WTC11 (cell line): ENCODE measurements around the gene AVEN. TPM values are rescaled to one million over a fixed set of nuclear protein-coding genes. Genes with fewer than 3 reads are reported as not detected.
"Not testable (repeated sequence)": the region's sequence is repeated elsewhere in the genome, so short reads cannot be mapped to it uniquely, and the experiment has no call there.

Source experiments
- ATAC-seq: fragments of 200-7000 bp; cut with Tn5 transposase; 2 replicates; pipeline ENCODE4 v1.10.0; 2021; ENCODE audit warnings: mild to moderate bottlenecking, moderate library complexity
- CTCF ChIA-PET: fragments of 300-600 bp; sonication (Branson Sonifier 250); formaldehyde crosslinking; loops from one replicate; lab custom pipeline; 2021; ENCODE audit warnings: antibody characterized with exemption; lab: Charles Lee
- POLR2A ChIA-PET: fragments of 350-600 bp; sonication (Branson Sonifier 250); formaldehyde crosslinking; loops from one replicate; lab custom pipeline; 2021; ENCODE audit warnings: antibody characterized with exemption; lab: Charles Lee
- DNase-seq: peaks from one replicate; pipeline ENCODE4 v3.0.0; 2021; ENCODE audit warnings: low spot score
- H3K27ac Mint-ChIP-seq: 2 replicates; pipeline ENCODE4 v1.8.0; 2021; ENCODE audit warnings: mixed read lengths
- H3K27me3 Mint-ChIP-seq: 2 replicates; pipeline ENCODE4 v1.8.0; 2021; ENCODE audit warnings: low read depth, mild to moderate bottlenecking, moderate library complexity, mixed read lengths
- H3K36me3 Mint-ChIP-seq: 2 replicates; pipeline ENCODE4 v1.8.0; 2021; ENCODE audit warnings: mixed read lengths
- H3K4me1 Mint-ChIP-seq: 2 replicates; pipeline ENCODE4 v1.8.0; 2022; ENCODE audit warnings: mixed read lengths
- H3K4me3 Mint-ChIP-seq: 2 replicates; pipeline ENCODE4 v1.8.0; 2021; ENCODE audit warnings: mild to moderate bottlenecking, moderate library complexity, mixed read lengths
- H3K9me3 Mint-ChIP-seq: 2 replicates; pipeline ENCODE4 v1.8.0; 2021; ENCODE audit warnings: mixed read lengths
- ATF1 ChIP-seq: sonication (generic); formaldehyde crosslinking; IDR thresholded peaks from 2 replicates; pipeline ENCODE4 v1.8.1; 2023; ENCODE audit warnings: mild to moderate bottlenecking, moderate library complexity, missing genetic modification reagents
- FOXK1 ChIP-seq: sonication (generic); formaldehyde crosslinking; IDR thresholded peaks from 2 replicates; pipeline ENCODE4 v1.8.0; 2022; ENCODE audit warnings: mild to moderate bottlenecking, moderate library complexity, missing genetic modification reagents
- total RNA-seq: library from RNA; stranded (reverse); gene quantifications from 3 replicates; pipeline ENCODE4 v1.2.3, GENCODE V29; 2021

AVEN gene
- total RNA-seq, 1 experiment from 2014 or later = 12.4 TPM

DNA sequence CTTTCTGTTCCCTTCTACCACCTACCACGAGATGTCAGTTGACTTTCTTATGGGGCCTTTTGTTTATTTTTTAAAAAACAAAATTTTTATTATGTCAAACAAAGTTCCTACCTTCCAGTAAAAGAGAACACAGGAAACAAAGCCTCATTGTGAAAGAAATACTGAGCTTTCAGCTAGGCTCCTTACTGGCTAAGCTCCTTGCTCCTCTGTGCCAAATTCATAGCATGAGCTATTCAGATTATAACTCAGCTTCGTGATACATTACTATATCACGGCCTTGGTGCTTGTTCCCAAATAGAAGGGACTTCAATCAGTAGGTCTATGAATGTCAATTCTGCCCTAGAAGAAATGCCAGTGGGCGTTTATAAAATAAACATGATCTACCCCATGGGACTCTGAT is 216.5 kb downstream of the AVEN start (continued):
- TF ChIP-seq ATF1 (CRISPR knock-in tag) = no peak
- no peak for TF ChIP-seq FOXK1

DNA sequence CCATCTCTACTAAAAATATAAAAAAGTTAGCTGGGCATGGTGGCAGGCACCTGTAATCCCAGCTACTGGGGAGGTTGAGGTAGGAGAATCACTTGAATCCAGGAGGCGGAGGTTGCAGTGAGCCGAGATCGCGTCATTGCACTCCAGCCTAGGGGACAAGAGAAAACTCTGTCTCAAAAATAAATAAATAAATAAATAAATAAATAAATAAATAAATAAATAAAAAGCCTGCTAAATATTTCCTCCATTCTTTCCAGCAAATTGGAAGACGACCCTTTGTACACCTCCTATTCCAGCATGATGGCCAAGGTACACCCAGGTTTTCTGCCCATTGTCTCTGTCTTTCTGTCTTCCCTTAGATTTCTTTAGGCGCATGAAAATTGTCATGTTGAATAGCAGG is 219.5 kb downstream of the AVEN start:
- H3K4me3 Mint-ChIP-seq, DNase-seq, H3K4me1 Mint-ChIP-seq, CTCF ChIA-PET, POLR2A ChIA-PET, H3K9me3 Mint-ChIP-seq, ATAC-seq, H3K36me3 Mint-ChIP-seq, H3K27ac Mint-ChIP-seq, H3K27me3 Mint-ChIP-seq: not testable (repeated sequence)

Other genes with a start within 250 kb of the AVEN start
- gene CHRM5, start 70.7 kb downstream of the AVEN start, total RNA-seq = not detected in 3 replicates
- 31.5 to 34.6 TPM (median 32.1 TPM) in 3 replicates for gene EMC7, start 62.7 kb upstream of the AVEN start, total RNA-seq
- 1.1 to 1.2 TPM (median 1.1 TPM) in 3 replicates for gene PGBD4, start 62.9 kb upstream of the AVEN start, total RNA-seq
- 41.8 to 45.8 TPM (median 43.2 TPM) in 3 replicates for gene KATNBL1, start 170.9 kb upstream of the AVEN start, total RNA-seq
- gene EMC4, start 185.8 kb upstream of the AVEN start, total RNA-seq = 96.8 to 102 TPM (median 97.0 TPM) in 3 replicates